K562 (cell line): Measurements from ENCODE around the gene LAGE3. TPM values are rescaled to one million over a fixed set of nuclear protein-coding genes. Genes with fewer than 3 reads are reported as not detected.
A peak's percentile ranks its signal among the peaks of the same experiment; 100 is the strongest.

Source experiments
- ATF7 ChIP-seq: fragments of 450-650 bp; IDR thresholded peaks from 2 replicates; pipeline ENCODE4 v1.7.1; 2014; ENCODE audit warnings: mild to moderate bottlenecking, moderate library complexity
- CEBPG ChIP-seq, 3 experiments: fragments of 200-800 bp in 1 of 3; sonication (Bioruptor generic) in 1 of 3; sonication (generic) in 1 of 3; formaldehyde crosslinking in 1 of 3; IDR thresholded peaks in 2 of 3; conservative IDR thresholded peaks in 1 of 3; 2 replicates each; pipeline versions ENCODE4 v1.6.1 to v1.8.0; 2016 to 2022; ENCODE audit warnings: missing compliant biosample characterization in 2 of 3, missing genetic modification characterization in 2 of 3, mild to moderate bottlenecking in 1 of 3, missing genetic modification reagents in 1 of 3
- COPS2 ChIP-seq: fragments of 450-650 bp; conservative IDR thresholded peaks from 2 replicates; pipeline ENCODE4 v1.6.1; 2016; ENCODE audit warnings: mild to moderate bottlenecking, moderate library complexity
- EP300 ChIP-seq: IDR thresholded peaks from 2 replicates; pipeline ENCODE4 v1.6.1; 2012; ENCODE audit warnings: low read length, improper control_type of control experiment
- HDAC1 ChIP-seq, 2 experiments: fragments of 450-650 bp; IDR thresholded peaks; 2 replicates each; pipeline ENCODE4 v1.6.1; 2016 to 2017; ENCODE audit warnings: inconsistent platforms in 1 of 2, mild to moderate bottlenecking in 1 of 2, moderate library complexity in 1 of 2
- IRF1 ChIP-seq: sonication (generic); formaldehyde crosslinking; IDR thresholded peaks from 2 replicates; pipeline ENCODE4 v1.8.0; 2022; ENCODE audit warnings: missing genetic modification reagents, mild to moderate bottlenecking, borderline replicate concordance
- JUND ChIP-seq, 2 experiments: IDR thresholded peaks; 2 replicates in 1 of 2; 3 replicates in 1 of 2; pipeline ENCODE4 v1.6.1; 2011; ENCODE audit warnings: borderline replicate concordance in 2 of 2, low read depth in 2 of 2, low read length in 2 of 2, improper control_type of control experiment in 1 of 2, missing biosample characterization in 1 of 2, missing genetic modification characterization in 1 of 2, missing genetic modification reagents in 1 of 2
- KLF16 ChIP-seq: IDR thresholded peaks from 2 replicates; pipeline ENCODE4 v1.6.1; 2016; ENCODE audit warnings: antibody characterized with exemption
- MAFG ChIP-seq: fragments of 450-650 bp; conservative IDR thresholded peaks from 2 replicates; pipeline ENCODE4 v1.6.1; 2016; ENCODE audit warnings: missing genetic modification characterization, missing compliant biosample characterization
- RCOR1 ChIP-seq, 2 experiments: IDR thresholded peaks; 2 replicates each; pipeline ENCODE4 v1.6.1; 2012; ENCODE audit warnings: low read depth in 2 of 2, low read length in 2 of 2, borderline replicate concordance in 1 of 2, improper control_type of control experiment in 1 of 2
- RFX1 ChIP-seq: fragments of 450-650 bp; IDR thresholded peaks from 2 replicates; pipeline ENCODE4 v1.6.1; 2016; ENCODE audit warnings: mild to moderate bottlenecking, moderate library complexity
- TFAP4 ChIP-seq: sonication (generic); formaldehyde crosslinking; IDR thresholded peaks from 2 replicates; pipeline ENCODE4 v1.8.0; 2022; ENCODE audit warnings: missing genetic modification reagents, mild to moderate bottlenecking, moderate library complexity, borderline replicate concordance
- THAP7 ChIP-seq: fragments of 250-450 bp; sonication (Bioruptor Pico); IDR thresholded peaks from 2 replicates; pipeline ENCODE4 v1.5.0; 2021
- ZBTB2 ChIP-seq: fragments of 450-650 bp; IDR thresholded peaks from 2 replicates; pipeline ENCODE4 v1.6.1; 2016; ENCODE audit warnings: antibody characterized with exemption
- ZBTB7A ChIP-seq: IDR thresholded peaks from 2 replicates; pipeline ENCODE4 v1.6.1; 2011; ENCODE audit warnings: low read depth, mild to moderate bottlenecking, low read length, moderate library complexity, borderline replicate concordance; ENCODE audit not compliant: control insufficient read depth
- ZC3H8 ChIP-seq: fragments of 450-650 bp; IDR thresholded peaks from 2 replicates; pipeline ENCODE4 v1.6.1; 2017
- ZEB2 ChIP-seq: fragments of 450-650 bp; IDR thresholded peaks from 2 replicates; pipeline ENCODE4 v1.6.1; 2016
- ZKSCAN3 ChIP-seq: fragments of 250-450 bp; sonication (Bioruptor Pico); IDR thresholded peaks from 2 replicates; pipeline ENCODE4 v1.4.0; 2020
- ZNF12 ChIP-seq: sonication (generic); formaldehyde crosslinking; IDR thresholded peaks from 2 replicates; pipeline ENCODE4 v1.4.0; 2020; ENCODE audit warnings: mild to moderate bottlenecking, missing genetic modification reagents
- ZNF444 ChIP-seq: fragments of 250-450 bp; sonication (Bioruptor Pico); IDR thresholded peaks from 2 replicates; pipeline ENCODE4 v1.4.0; 2020; ENCODE audit warnings: mild to moderate bottlenecking, moderate library complexity
- ZNF511 ChIP-seq: sonication (generic); formaldehyde crosslinking; IDR thresholded peaks from 2 replicates; pipeline ENCODE4 v1.8.0; 2022; ENCODE audit warnings: mild to moderate bottlenecking, missing genetic modification reagents
- ZNF589 ChIP-seq: fragments of 200-800 bp; sonication (Bioruptor generic); IDR thresholded peaks from 2 replicates; pipeline ENCODE4 v1.6.1; 2016; ENCODE audit warnings: low read depth, missing genetic modification characterization, missing compliant biosample characterization
- ZNF699 ChIP-seq: fragments of 250-450 bp; sonication (Bioruptor Pico); IDR thresholded peaks from 2 replicates; pipeline ENCODE4 v1.8.0; 2021; ENCODE audit warnings: mild to moderate bottlenecking, moderate library complexity; ENCODE audit not compliant: insufficient replicate concordance
- ZNF766 ChIP-seq: fragments of 200-800 bp; sonication (Bioruptor generic); conservative IDR thresholded peaks from 2 replicates; pipeline ENCODE4 v1.6.1; 2016; ENCODE audit warnings: missing genetic modification characterization, missing compliant biosample characterization
- polyA plus RNA-seq, 8 experiments: library from polyadenylated mRNA; depleted of rRNA in 4 of 8; stranded (reverse) in 5 of 8; unstranded in 3 of 8; fragments of >200 nt; fragmentation: Nextera tagmentation in 2 of 8; fragmentation: Illumina TruSeq in 1 of 8; extraction: Ambion mirVana in 2 of 8; extraction: Trizol in 1 of 8; gene quantifications; 2 replicates each; pipeline versions ENCODE4 v1.2.1 to v1.2.3, GENCODE V29; 2011 to 2014; ENCODE audit warnings: inconsistent platforms in 1 of 8, missing spikeins in 1 of 8
- total RNA-seq, 7 experiments: library from RNA; depleted of rRNA in 6 of 7; stranded (reverse); fragments of >200 nt in 6 of 7; fragmentation: Illumina TruSeq in 2 of 7; extraction: Trizol in 2 of 7; gene quantifications; 2 replicates each; pipeline versions ENCODE4 v1.2.1 to v1.2.3, GENCODE V29; 2011 to 2021; ENCODE audit warnings: low replicate concordance in 1 of 7

Gene LAGE3
- total and polyA plus RNA-seq, 9 of the 15 experiments (the other 6 are each of a cell fraction or from before 2014, with no cell fraction given), result 28.2 to 125 (median 35.8) TPM

- TF ChIP-seq IRF1 (CRISPR knock-in tag) (no peak), ZNF12 (CRISPR knock-in tag) (no peak), JUND (IDR thresholded peaks at IDR 0.05; ENCODE audit: borderline replicate concordance, low read depth, low read length) (peak; percentile 43; the same call in 1 of the 2 replicates), JUND (tag; IDR thresholded peaks at IDR 0.05; ENCODE audit: borderline replicate concordance, low read depth, low read length) (no peak), ZEB2 (no peak), ZNF444 (CRISPR knock-in tag) (no peak), ZBTB2 (no peak), RCOR1 (IDR thresholded peaks at IDR 0.05; ENCODE audit: borderline replicate concordance in 1 of 2, low read depth in 2 of 2, low read length in 2 of 2) (no peak), RFX1 (no peak), ZNF699 (CRISPR knock-in tag) (no peak), ZNF589 (CRISPR knock-in tag) (no peak), ATF7 (peak; percentile 96), ZBTB7A (peak; percentile 17; the same call in 1 of the 2 replicates), CEBPG (CRISPR knock-in tag; IDR thresholded peaks at IDR 0.05) (no peak), CEBPG (tag; conservative IDR thresholded peaks at IDR 0.05 in 1 of 2, IDR thresholded peaks at IDR 0.05 in 1 of 2) (no peak), KLF16 (no peak), COPS2 (no peak), MAFG (tag) (no peak), ZC3H8 (no peak), ZKSCAN3 (CRISPR knock-in tag) (no peak), THAP7 (no peak), ZNF511 (CRISPR knock-in tag) (no peak), EP300 (no peak), TFAP4 (CRISPR knock-in tag) (no peak), ZNF766 (CRISPR knock-in tag) (peak; percentile 59; the same call in 1 of the 2 replicates), HDAC1 (IDR thresholded peaks at IDR 0.05) (no peak)
Measured at GRCh38 chrX:154458116-154458953, 20.7 kb downstream of the LAGE3 start, which contains the start of gene PLXNA3 (continued).
